ENCODE results near the gene SLC6A8.
A peak's percentile ranks its signal among the peaks of the same experiment; 100 is the strongest.
"Not testable (repeated sequence)": the region's sequence is repeated elsewhere in the genome, so short reads cannot be mapped to it uniquely, and the experiment has no call there.

Gene SLC6A8

DNA sequence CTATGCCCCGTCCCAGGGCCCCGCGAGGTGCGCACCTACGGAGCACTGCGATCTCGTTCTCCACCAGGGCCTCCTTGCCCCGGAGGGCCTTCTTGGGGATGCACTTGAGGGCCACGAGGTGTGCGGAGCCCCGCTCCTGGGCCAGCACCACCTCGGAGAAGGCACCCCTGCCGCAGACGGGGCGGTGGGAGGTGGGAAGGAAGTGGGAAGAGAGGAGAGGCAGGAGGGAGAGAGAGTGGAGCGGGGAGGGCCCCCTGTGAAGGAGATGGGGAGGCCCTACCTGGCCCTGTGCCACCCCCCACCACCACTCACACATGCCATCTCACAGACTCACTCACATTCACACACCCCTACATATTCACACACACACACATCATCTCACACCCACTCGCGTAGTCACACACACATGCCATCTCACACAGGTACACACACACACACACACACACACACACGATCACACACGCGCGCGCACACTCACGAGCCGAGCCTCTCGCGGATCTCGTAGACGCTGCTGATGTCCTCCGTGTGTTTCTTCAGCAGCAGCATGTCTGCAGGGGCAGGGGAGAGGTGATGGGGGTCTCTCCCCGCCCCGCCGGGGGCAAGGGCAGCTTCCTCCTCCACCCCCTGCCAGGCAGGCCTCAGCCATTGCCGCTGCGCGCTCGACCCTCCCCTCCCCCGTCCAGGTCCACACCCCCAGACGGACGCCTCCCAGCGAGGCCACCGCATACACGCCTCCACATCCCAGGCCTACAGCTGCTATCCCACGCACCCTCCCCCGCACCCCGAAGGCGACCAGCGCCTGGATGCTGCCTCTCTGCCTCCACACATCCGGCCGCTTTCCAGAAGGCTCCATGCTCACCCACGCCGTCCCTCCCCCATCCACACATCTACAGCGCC, 14.9 kb upstream of the SLC6A8 start:
- DNase-seq = no peak

DNA sequence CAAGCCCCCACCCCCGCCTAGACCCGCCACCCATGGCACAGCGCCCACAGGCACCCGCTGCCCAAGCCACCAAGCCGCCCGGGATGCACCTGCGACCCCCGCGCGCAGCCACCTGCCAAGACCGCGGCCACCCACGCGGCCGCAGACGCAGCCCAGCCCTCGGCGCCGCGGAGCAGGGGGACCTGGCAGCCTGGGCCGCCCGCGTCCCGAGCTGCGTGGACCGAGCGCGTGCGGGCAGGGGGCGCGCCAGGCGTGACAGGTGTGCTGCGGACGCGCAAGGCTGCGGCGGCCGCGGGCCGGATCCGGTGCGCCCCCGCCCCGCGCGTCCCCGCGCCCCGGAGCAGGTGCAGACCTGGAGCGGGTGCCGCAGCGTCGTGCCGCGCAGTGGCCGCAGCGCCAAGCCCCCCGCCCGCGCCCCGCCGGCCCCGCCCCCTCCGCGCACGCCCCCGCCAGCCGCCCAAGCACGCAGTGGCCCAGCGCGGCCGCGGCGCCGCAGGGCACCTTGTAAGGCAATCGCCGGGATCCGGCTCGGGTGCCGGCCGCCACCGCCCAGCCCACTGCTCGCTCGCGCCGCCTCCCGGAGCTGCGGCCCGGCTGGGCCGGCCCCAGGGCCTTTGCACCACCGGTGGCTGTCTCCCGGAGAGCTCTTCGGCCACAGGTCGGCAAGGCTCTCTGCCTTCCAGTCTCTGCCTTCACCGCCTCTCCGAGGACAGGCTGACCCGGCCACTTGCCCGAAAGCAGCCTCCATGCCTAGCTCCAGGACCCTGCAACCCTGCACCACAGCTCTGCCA, 14.1 kb upstream of the SLC6A8 start, which contains the start of gene PNCK:
PNCK (minus strand) TSS at position 386 of the 791 bp plus-strand sequence. CDS start 737 bp downstream, outside the sequence.
- DNase-seq = peak; percentile 53

DNA sequence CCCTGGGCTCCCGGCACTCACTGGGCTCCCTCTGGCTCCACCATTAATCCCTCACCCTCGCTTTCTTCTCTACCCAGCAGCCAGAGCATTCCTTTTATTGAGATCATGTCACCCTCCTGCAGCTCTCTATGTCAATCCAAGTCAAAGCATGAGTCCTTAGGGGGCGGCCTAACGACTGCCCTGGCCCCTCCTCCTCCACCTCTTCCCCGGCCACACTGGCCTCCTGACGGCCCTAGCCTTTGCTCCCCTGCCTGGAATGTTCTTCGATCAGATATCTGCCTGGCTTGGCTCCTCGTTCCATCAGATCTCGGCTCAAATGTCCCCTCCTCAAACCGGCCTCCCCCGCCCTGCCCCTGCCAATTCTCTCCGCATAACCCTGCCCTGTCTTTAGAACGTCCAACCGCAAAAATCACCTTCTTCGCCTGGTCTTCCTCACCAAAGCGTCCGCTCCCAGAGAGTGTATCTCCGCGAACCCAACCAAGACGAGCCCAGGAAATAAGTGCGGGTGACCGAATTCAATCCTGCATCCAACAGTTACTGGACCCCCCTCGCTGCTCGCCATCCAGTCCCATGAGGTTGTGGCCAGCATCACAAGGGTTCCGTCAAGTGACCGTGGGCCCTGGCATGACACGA, 13.4 kb upstream of the SLC6A8 start:
- no peak for DNase-seq

DNA sequence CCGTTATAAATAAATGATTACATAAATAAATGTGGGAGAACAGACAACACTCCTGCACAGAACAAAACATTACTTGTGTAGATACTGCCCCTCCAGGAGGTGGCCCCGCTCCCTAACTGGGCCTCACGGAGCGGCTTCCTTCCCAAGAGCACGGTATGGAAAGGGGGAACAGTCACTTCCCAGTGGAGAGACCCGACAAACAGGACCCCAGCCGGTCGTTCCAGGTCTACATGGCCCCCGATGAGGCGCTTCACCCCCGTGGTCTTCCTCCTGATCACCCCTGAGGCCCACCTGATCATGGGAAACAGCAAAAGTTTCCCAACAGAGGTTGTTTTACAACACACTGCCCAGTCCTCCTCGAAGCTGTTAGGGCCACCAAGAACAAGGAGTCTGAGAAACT, 6.6 kb upstream of the SLC6A8 start:
- DNase-seq = no peak

DNA sequence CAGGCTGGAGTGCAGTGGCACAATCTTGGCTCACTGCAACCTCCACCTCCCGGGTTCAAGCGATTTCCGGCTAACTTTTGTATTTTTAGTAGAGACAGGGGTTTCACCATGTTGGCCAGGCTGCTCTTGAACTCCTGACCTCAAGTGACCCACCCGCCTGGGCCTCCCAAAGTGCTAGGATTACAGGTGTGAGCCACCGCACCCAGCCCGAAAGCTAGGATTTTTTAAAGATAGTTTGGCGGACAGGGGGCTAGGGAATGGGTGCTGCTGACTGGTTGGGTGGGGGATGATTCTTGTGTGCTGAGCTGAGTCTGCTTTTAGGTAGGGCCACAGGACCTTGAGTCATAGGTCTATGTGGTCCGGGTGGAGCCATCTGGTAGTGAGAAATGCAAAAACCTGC, 4.2 kb upstream of the SLC6A8 start:
- DNase-seq = not testable (repeated sequence)

DNA sequence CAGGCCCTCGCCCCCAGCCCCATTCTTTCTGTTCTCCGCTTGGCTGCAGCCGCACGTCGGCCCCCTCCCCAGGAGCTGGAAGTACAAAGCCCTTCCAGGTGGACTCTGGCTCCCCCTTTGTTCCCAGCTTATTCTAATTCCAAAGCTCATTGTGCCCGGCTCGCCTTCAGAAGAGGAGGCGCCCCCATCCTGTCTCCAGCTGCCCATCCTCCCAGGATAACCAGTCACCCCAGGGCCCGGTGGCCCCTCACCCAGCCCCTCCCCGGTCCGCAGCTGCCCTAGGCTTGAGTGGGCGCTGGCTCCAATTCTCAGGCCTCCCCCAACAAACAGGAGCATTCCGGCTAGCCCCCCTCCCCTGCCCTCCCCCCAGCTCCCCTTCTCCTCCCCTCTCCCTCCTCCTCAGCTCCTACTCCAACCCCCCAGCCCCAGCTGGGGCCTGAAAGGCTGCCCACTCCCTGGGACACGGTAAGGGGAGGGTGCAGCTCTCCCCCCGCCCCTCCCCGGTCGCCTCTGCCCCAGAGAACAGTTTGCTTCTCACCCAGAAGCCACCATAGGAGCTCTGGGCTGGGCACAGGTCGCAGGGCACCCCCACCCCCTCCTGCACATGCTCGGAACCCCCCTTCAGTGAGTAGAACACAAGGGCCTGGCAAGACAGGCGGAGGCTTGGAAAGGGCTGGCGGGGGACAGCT, 3.1 kb upstream of the SLC6A8 start:
- no peak for DNase-seq

DNA sequence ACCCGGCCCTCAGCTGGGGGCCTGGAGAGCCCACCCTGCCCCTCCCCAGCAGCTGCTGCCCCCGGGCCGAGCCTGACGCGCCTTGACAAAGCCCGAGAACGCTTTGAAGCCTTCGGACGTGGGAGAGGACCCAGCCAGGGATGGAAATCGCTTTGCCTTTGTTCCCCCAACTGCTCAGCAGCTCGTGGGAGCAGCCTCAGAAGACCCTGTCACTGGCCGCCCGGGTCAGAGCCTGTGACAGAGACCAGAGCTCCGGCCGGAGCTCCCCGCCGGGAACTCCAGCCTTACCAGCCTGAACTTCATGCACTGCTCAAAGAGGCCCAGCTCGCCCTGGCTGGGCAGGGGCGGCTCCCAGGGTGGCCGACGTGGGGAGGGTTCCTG, 2.6 kb upstream of the SLC6A8 start:
- no peak for DNase-seq

DNA sequence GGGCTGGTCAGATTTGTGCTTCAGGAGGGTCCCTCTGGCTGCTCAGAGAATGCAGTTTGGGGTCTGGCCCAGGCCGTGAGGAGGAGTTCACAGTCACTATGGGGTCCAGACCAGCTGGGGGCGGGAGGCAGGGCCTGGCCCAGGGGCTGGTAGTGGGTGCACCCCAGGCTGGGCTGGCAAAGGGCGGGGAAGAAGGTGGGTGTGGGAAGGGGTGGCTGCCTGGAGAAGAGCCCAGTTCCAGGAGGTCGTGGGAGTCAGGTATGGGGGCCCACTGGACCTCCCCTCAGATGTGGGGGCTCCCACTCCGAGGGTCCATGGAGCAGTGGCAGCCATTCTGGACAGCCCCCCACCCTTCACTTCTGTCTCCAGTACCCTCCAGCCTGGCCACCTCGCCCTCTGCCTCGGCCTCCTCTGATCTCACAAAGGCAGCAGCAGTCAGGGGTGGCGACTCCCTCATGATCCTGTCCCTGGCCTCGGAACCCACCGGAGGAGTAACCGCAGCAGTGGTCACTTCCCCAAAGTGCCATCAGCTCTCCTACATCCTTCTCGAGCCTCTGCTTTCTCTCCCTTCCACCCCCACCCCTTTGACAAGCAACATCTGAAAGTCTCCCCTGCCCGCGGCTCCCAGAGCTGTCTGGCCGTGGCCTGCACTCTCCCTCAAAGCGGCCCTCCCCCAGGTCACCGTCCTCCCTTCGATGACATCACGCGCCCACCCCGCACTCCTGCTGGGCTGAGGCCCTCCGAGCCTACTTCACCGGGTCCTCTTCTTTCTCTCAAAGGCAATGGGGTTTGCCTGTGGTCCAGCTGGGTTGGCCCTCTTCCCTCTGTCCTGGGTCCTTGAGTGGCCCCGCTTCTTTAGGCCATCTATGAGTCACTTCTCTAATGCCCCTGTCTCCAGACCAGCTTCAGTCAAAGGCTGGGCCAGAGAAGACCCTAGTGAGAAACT, 1.7 kb upstream of the SLC6A8 start:
- no peak for DNase-seq

DNA sequence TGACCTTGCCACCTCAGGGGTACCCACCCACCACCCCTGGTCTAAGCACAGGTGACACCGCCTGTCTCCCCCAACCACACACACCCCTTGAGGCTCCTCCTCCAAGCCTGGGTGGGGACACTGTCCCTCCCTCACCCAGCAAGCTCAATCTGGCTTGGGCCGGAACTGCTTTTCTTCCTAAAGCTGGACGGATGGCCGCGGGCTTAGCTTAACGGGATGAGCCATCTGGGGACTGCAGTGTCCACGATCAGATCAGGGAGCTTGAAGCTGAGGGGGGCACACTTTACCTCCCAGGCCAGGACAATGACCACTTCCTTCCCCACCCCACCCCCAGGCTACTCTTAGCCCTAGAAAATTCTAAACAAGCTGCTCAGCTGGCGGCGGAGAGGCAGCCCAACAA, 1.0 kb upstream of the SLC6A8 start:
- no peak for DNase-seq

DNA sequence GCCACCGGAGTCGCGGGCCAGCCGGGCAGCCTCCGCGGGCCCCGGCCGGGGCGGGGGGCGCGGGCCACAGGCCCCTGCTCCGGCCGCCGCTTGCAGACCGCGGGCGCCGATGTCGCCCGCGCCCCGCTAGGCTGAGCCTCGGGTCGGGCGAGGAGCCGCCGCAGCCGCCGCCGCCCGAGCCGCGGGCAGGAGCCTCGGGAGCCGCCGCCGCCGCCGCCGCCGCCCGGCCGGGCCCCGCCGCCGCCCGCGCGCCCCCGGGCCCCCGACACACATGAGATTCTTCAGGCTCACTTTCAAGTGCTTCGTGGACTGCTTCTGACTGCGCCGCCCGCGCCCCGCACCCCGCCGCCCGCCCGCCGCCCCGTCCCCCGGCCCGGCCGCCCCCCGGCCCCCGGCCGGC, 345 bp downstream of the SLC6A8 start:
- peak; percentile 38 for DNase-seq

DNA sequence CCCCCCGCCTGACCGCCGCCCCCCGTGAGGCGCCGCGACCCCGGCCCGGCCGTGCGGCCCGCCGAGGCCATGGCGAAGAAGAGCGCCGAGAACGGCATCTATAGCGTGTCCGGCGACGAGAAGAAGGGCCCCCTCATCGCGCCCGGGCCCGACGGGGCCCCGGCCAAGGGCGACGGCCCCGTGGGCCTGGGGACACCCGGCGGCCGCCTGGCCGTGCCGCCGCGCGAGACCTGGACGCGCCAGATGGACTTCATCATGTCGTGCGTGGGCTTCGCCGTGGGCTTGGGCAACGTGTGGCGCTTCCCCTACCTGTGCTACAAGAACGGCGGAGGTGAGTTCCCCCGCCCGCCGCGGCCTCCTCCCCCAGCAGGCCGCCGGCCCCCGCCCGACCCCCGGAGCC, 780 bp downstream of the SLC6A8 start:
- peak; percentile 14 for DNase-seq

DNA sequence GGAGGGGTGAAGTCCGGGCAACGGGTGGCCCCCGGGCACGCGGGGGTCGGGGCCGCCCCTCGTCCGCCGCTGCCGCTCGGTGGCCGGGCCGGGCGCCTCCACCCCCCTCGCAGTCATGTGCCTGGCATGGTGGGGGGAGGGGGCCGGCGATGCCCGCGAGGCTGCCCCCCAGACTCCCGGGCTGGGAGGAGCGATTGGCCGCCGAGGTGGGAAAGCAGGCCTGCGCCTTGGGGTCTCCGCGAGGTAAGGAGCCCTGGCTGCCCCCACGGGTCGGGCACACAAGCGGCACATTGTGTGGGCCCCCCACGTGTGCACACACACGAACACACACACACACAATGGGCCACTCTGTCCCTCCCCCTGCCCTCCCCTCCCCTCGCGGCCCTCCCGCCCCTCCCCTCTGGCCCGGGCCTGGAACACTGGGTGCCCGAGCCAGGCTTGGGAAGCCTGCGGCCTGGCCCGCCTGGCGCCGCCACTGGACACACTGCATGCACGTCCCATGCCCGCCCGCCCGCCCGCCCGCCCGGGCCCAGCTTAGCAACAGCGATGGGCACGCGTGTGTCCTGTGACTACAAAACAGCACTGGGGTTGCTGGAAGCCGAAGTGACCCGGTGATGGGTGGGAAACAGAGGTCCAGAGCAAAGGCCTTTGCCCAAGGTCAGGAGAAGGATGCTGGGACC, 1.3 kb downstream of the SLC6A8 start:
- DNase-seq = no peak

DNA sequence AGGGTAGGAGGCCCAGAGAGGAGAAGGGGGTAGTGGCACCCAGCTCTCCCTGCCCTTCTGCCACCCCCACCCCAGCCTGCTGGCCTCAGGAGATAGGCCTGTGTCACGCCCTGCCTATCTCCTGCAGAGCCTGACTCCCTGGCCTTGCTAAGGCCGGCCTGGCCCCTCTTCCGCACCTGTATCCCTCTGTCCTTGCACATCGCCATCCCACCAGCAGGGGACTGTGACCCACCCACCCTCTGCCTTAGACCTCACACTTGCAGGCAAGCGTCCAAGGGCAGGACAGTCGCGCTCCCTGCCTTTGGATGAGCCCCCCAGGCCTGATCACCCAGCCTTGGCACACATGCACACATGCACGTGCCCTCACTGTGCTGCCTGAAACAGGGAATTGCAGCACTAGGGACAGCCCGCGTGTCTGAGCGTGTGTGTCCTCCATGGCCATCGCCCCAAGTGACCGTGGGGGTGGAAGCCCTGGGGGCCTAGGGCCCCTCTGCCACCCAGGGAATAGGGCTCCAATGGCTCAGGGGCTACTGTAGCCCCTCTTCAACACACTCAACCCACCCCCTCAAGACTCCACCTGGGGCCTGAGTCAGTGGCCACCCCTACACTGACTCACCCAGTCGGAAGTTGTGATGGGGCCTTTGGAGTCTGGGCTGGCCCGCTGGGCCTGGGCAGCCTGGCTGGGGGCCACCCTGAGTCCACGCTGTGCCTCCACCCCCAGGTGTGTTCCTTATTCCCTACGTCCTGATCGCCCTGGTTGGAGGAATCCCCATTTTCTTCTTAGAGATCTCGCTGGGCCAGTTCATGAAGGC, 2.1 kb downstream of the SLC6A8 start:
- DNase-seq = no peak

DNA sequence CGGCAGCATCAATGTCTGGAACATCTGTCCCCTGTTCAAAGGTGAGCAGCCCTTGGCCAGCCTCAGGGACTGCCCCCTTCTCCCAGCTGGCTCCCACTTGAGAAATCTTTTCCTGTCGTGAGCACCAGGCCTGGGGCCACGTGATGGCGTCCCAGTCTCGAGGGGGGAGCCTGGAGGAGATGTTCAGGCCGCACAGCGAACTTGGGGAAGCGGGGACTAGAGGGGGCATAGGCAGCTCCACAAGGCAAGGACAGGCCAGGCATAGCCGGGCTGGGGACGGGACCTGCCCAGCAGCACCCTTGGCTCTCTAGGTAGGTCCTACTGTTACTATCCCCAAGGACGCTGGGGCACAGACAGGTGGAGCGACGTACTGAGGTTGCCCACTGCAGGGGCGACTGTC, 2.7 kb downstream of the SLC6A8 start:
- DNase-seq = no peak

DNA sequence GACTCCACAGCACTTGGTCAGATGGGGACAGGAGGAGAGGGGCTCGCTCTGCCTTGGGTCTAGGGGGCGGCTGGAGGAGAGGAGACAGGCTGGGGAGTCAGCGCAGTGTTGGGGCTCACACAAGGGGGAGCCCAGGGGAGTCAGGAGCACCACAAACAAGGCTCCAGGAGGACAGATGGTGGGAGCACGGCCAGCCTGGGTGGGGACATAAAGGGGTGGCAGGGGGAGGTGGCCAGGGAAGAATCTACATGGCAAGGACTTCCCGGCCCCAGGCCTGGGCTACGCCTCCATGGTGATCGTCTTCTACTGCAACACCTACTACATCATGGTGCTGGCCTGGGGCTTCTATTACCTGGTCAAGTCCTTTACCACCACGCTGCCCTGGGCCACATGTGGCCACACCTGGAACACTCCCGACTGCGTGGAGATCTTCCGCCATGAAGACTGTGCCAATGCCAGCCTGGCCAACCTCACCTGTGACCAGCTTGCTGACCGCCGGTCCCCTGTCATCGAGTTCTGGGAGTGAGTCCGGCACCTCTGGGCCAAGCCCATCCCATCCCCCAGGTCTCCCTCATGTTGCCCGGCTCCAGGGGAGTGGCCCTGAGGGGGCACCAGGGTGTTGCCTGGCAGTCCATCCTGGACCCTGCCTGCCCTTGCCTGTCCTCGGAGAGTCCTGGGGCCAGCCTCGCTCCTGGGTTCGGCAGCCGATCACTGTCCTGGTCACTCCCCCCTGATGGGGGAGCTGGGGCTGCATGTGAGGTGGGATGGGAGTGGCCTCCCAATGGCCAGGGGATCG, 3.5 kb downstream of the SLC6A8 start:
- DNase-seq = not testable (repeated sequence)

DNA sequence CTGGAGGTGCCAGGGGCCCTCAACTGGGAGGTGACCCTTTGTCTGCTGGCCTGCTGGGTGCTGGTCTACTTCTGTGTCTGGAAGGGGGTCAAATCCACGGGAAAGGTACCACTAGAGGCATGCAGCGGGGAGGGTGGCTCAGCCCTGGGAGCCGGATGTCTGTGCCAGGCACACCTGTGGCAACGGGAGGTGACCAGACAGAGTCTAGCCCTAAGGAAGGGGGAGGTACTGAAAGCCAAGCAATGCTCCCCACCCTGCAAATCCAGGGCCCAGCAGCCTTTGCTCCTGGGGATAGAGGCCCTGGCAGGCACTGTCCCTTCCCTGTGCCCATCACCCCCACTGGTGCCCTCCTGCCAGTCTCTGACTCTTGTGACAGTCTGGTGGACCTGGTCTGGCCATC, 4.3 kb downstream of the SLC6A8 start:
- DNase-seq = no peak

DNA sequence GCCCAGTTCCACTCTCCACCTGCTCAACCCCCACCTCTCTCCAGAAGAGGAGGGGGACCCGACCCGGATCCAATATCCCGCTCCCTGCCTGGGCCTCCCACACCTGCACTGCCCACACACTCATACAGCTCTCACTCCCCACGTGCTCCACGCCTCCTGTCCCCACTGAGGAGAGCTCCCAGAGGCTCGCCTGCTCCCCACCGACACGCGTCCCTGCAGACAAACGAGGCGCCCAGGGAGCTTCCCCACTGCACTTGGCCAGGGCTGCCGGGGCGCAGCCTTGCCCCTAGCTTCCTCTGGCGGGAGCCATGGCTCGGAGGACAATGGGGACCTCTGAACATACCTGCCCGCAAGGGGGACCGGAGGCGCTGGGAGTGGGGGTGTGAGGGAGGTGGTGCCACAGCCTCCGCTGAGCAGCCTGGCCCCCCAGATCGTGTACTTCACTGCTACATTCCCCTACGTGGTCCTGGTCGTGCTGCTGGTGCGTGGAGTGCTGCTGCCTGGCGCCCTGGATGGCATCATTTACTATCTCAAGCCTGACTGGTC, 5.0 kb downstream of the SLC6A8 start:
- DNase-seq = no peak

DNA sequence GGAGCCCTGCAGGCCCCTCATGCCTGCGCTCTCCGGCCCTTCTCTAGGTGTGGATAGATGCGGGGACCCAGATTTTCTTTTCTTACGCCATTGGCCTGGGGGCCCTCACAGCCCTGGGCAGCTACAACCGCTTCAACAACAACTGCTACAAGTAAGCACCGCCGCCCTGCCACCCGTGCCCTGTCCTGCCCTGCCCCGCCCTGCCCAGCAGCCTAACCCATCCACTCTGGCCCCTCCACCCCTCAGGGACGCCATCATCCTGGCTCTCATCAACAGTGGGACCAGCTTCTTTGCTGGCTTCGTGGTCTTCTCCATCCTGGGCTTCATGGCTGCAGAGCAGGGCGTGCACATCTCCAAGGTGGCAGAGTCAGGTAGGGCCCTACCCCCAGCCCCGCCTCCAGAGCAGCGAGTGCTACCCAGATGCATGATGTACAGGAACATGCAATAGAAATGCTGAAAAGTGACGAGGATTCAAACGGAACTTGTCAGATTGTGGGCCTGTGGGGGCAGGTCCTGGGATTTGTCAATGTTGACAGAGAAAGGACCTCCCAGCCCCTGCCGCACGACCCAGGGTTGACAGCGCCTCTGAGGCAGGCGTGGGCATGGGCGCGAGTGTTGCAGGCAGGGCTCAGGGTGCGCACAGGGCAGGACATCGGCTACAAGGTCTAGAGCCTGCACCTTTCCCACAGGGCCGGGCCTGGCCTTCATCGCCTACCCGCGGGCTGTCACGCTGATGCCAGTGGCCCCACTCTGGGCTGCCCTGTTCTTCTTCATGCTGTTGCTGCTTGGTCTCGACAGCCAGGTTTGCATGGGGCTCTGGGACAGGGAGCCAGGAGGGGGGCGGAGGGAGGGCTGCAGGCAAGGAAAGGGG, 5.7 kb downstream of the SLC6A8 start:
- DNase-seq = no peak
